Measurements from ENCODE around the gene CHI3L1. TPM values are rescaled to one million over a fixed set of nuclear protein-coding genes. Genes with fewer than 3 reads are reported as not detected.
A peak's percentile ranks its signal among the peaks of the same experiment; 100 is the strongest.
"Not testable (repeated sequence)": the region's sequence is repeated elsewhere in the genome, so short reads cannot be mapped to it uniquely, and the experiment has no call there.

The CHI3L1 gene
- total RNA-seq = 100 to 1,000 TPM in 2 of 3 donors, 10 to 100 TPM in 1; 14.2 to 638 (median 426) TPM

DNA sequence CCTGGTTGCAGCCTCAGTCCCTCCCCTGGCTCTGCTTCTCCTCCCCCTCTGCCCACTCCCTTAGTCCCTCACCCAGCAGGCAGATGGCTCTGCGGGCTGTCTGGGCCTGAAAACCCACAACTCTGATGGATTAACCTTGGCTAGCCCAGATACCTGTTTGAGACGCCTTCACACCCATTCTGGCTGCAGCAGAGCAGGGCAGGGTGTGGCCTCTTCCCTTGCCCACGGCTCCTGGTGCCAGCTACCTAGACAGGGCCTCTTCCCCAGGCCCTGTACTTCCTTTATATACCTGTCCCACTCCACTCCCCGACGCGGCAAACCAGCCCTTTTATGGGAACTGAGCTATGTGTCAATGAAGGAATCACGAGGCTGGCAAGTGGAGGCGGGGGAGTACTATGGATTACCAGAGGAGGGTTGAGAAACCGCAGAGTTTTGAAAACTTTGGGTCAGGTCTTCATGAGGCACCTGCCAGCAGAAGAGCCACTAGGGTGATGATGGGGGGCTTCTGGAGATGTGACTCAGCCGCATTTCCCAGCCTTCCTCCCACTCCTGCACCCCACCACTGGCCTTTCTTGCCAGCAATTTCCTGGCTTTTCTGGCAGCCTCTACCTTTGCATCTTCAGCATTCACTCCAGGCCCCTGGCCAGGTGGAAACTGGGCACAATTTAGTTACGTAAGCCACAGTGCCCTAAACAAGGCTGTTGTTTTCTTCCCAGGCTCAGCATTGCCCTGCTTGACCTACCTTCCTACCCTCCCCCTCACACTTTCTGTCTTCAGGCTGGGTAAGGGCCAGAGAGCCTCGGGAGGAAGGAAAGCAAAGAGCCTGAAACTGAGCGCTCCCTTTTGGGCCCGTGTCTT is at the start of gene CHI3L1:
TSS of gene CHI3L1 (minus strand) at position 259 of the 858 bp plus-strand sequence. CDS start at position 178, 81 bp downstream.
- TF ChIP-seq, protein P1, sequence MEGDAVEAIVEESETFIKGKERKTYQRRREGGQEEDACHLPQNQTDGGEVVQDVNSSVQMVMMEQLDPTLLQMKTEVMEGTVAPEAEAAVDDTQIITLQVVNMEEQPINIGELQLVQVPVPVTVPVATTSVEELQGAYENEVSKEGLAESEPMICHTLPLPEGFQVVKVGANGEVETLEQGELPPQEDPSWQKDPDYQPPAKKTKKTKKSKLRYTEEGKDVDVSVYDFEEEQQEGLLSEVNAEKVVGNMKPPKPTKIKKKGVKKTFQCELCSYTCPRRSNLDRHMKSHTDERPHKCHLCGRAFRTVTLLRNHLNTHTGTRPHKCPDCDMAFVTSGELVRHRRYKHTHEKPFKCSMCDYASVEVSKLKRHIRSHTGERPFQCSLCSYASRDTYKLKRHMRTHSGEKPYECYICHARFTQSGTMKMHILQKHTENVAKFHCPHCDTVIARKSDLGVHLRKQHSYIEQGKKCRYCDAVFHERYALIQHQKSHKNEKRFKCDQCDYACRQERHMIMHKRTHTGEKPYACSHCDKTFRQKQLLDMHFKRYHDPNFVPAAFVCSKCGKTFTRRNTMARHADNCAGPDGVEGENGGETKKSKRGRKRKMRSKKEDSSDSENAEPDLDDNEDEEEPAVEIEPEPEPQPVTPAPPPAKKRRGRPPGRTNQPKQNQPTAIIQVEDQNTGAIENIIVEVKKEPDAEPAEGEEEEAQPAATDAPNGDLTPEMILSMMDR (IDR thresholded peaks at IDR 0.05) = peak in 1 of 3 donors; percentile 19
- peak in 2 of 3 donors; percentile 53 to 66 for TF ChIP-seq POLR2AphosphoS5 (IDR thresholded peaks at IDR 0.05)
- TF ChIP-seq POLR2A (IDR thresholded peaks at IDR 0.05) = peak; percentile 18

DNA sequence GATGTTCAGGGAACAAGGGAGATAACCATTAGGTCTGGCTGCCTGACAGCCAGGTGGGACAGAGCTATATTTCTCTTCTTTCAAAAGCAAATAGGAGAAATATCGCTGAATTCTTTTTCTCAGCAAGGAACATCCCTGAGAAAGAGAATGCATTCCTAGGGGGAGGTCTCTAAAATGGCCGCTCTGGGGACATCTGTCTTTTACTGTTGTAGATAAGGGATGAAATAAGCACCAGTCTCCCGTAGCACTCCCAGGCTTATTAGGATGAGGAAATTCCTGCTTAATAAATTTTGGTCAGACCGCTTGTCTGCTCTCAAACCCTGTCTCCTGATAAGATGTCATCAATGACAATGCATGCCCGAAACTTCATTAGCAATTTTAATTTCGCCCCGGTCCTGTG is 48.4 kb upstream of the CHI3L1 start:
- H3K27me3 ChIP-seq; H3K4me3 ChIP-seq; DNase-seq (ENCODE audit: low spot score in 2 of 2); intact Hi-C loops (cut with DNase I; ENCODE audit: low total_unique reads); H3K36me3 ChIP-seq; H3K4me1 ChIP-seq; H3K27ac ChIP-seq: not testable (repeated sequence)
- H3K9me3 ChIP-seq = peaks cover 8 to 17% of the 10 kb centered on the region in 2 donors

More for the DNA sequence above, at the start of gene CHI3L1:
- H3K9me3 ChIP-seq = no peaks in the 10 kb centered on the region
- peaks cover 3 to 14% of the 10 kb centered on the region in 2 donors for H3K4me1 ChIP-seq
- H3K27ac ChIP-seq = peak within 1 kb of the TSS; percentile 86 to 93
- no peaks in the 10 kb centered on the region for H3K27me3 ChIP-seq
- no peaks in the 10 kb centered on the region for H3K36me3 ChIP-seq
- intact Hi-C loops (cut with DNase I; ENCODE audit: low total_unique reads) = no loop called here
- peak in 1 of 2 donors; percentile 89 for DNase-seq (ENCODE audit: low spot score in 2 of 2)
- peak within 1 kb of the TSS in 2 of 3 donors; percentile 22 to 65 for H3K4me3 ChIP-seq

DNA sequence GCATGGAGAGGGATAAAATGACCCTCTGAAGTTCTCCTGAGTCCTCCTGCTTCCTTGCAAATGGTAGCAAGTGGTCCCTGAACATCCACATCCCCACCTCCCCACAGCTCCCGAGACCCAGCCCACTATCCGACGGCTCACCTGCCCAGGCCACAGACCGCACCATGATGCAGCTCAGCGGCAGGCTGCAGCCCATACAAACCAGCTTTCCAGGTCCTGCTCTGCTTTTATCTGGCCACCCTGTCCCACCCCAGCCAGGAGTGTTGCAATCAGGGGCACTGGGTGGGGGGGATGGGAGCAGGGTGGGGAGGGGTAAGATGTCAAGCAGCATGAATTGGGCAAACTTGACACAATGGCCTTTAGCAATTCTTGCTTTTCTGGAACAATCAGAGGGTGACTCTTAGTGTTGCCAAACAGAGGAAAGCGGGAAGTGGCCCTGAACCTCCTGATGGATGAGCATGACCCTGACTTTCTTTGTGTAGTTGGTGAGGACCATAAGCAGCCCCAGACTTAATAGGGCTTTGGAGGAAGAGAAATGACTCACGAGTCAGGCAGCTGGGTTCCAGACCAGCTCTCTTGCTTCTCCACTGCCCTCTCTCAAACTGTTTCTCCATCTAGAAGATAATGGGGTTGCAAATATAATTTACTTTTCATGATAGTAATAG is 43.1 kb upstream of the CHI3L1 start, which contains the start of gene CHIT1:
TSS of gene CHIT1 (minus strand) at position 203 of the 665 bp plus-strand sequence. CDS start at position 166, 37 bp downstream.
- Histone ChIP-seq H3K9me3 (no peaks in the 10 kb centered on the region), H3K27me3 (no peaks in the 10 kb centered on the region), H3K4me1 (no peaks in the 10 kb centered on the region), H3K4me3 (no peak within 1 kb of the TSS), H3K27ac (no peak within 1 kb of the TSS), H3K36me3 (no peaks in the 10 kb centered on the region)
- TF ChIP-seq, protein P1 (IDR thresholded peaks at IDR 0.05) = no peak
- TF ChIP-seq POLR2AphosphoS5 (IDR thresholded peaks at IDR 0.05) = no peak
- TF ChIP-seq POLR2A (IDR thresholded peaks at IDR 0.05) = no peak
- intact Hi-C loops (cut with DNase I; ENCODE audit: low total_unique reads) = no loop called here
- DNase-seq (ENCODE audit: low spot score in 2 of 2) = no peak

DNA sequence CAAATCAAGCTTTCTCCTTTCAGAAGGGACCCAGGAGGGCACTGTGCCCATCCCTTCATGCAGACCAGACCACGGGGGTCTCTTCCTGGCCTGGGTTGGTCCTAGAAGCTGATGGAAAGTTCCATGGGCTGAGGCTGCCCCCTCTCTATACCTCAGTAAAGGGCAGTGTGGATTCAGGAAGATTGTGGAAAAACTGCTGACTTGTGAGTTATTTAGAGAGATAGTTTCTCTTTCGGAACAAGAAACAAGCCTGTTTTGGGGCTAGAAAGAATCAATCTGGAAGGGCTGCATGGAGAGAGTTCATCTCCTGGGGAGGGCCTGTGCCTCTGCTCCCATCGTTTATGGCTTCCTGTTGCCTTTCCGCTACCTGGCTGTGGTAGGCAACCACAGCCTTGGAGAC is 42.2 kb upstream of the CHI3L1 start:
- intact Hi-C loops (cut with DNase I; ENCODE audit: low total_unique reads) = no loop called here
- TF ChIP-seq POLR2AphosphoS5 (IDR thresholded peaks at IDR 0.05) (no peak), POLR2A (IDR thresholded peaks at IDR 0.05) (no peak)
- TF ChIP-seq, protein P1 (IDR thresholded peaks at IDR 0.05) = no peak
- H3K27me3 ChIP-seq = no peaks in the 10 kb centered on the region

DNA sequence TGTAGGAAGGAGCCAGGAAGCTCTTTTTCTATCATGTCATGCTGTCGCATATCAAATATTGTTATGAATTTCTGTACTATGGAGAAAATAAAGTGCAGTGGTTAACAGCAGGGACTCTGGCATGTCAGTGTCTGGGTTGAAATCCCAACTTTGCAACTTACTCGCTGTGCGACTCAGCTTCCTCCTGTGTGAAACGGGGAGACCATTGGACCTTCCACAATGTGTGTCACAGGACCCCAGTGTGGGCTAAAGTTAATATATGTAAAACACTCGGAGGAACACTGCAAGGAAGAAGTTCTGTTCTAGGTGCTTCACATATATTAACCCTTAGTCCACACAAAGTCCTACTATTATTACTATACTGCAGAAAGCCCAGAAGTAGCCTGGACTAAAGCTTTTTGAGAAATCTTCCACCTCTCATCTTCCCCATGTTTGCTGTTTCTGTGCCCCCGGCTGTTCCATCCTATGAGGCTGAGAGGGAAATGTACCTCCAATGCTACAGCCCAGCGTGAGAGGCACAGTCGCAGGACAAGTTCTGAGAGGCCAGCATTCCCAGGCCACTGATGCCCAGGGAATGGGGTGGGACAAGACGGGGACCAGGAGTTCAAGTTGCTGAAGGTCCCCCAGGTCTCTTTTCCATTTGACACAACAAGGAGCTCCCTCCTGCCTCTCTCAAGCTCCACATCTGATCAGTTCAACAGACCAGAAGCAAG is 41.0 kb upstream of the CHI3L1 start:
- Histone ChIP-seq H3K4me3 (no peak overlapping the region), H3K27ac (no peak overlapping the region), H3K4me1 (no peaks in the 10 kb centered on the region), H3K27me3 (no peaks in the 10 kb centered on the region), H3K36me3 (no peaks in the 10 kb centered on the region), H3K9me3 (no peaks in the 10 kb centered on the region)
- TF ChIP-seq, protein P1 (IDR thresholded peaks at IDR 0.05) = no peak
- TF ChIP-seq POLR2A (IDR thresholded peaks at IDR 0.05) (no peak), POLR2AphosphoS5 (IDR thresholded peaks at IDR 0.05) (no peak)
- no peak for DNase-seq (ENCODE audit: low spot score in 2 of 2)
- intact Hi-C loops (cut with DNase I; ENCODE audit: low total_unique reads) = no loop called here

More for the DNA sequence above, 42.2 kb upstream of the CHI3L1 start:
- no peak for DNase-seq (ENCODE audit: low spot score in 2 of 2)
- H3K36me3 ChIP-seq = no peaks in the 10 kb centered on the region
- H3K9me3 ChIP-seq = no peaks in the 10 kb centered on the region
- H3K4me3 ChIP-seq = no peak overlapping the region
- no peak overlapping the region for H3K27ac ChIP-seq
- H3K4me1 ChIP-seq = no peaks in the 10 kb centered on the region
